ENCODE measurements around the gene ISLR.

The ISLR gene

DNA sequence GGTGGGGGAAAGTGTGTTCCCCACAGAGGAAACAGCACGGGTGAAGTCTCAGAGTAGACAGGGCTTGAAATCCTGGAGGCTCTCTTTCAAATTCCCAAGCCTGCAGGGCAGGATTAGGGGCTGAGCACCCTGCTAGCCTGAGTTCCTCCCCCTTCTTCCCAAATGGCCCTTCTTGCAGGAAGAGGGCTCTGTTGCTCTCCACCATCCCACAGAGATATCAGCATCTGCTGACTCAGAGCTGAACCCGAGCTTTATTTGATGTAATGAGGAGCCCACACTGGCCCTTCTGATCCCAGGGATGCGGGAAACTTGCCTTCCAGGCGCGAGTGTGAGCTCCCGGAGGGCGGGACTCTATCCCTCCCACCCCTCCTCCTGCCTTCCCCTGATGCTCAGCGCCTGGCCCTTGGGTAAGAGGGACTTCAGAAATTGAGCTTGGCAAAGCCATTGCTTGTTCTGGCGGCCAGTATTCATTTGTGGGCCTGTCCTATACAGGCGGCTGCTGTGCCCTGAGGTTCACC lies 30.5 kb downstream of the ISLR start:
- Histone ChIP-seq H3K4me1 (ENCODE audit: control insufficient read depth in 5 of 5, insufficient read depth in 5 of 5, low read length in 5 of 5) (peaks cover 3 to 31% (median 18%) of the 10 kb centered on the region in 5 donors), H3K36me3 (ENCODE audit: control insufficient read depth in 5 of 5, insufficient read depth in 5 of 5, low read length in 5 of 5) (no peaks in the 10 kb centered on the region), H3K4me3 (ENCODE audit: low read depth in 1 of 5, low read length in 5 of 5) (no peak overlapping the region), H3K9ac (ENCODE audit: low read length in 5 of 5) (no peak overlapping the region), H3K27me3 (ENCODE audit: control insufficient read depth in 5 of 5, insufficient read depth in 4 of 5, low read length in 5 of 5) (peaks cover 0 to 11% (median 7%) of the 10 kb centered on the region in 5 donors), H3K9me3 (ENCODE audit: control insufficient read depth in 5 of 5, low read length in 5 of 5) (no peaks in the 10 kb centered on the region), H3K27ac (ENCODE audit: low read depth, low read length) (no peak overlapping the region)

GRCh38 chr15:74205582-74205947 lies 32.1 kb downstream of the ISLR start:
- H3K36me3 ChIP-seq (ENCODE audit: control insufficient read depth in 5 of 5, insufficient read depth in 5 of 5, low read length in 5 of 5) = no peaks in the 10 kb centered on the region
- no peak overlapping the region for H3K4me3 ChIP-seq (ENCODE audit: low read depth in 1 of 5, low read length in 5 of 5)
- peaks cover 3 to 26% (median 12%) of the 10 kb centered on the region in 5 donors for H3K4me1 ChIP-seq (ENCODE audit: control insufficient read depth in 5 of 5, insufficient read depth in 5 of 5, low read length in 5 of 5)
- H3K9me3 ChIP-seq (ENCODE audit: control insufficient read depth in 5 of 5, low read length in 5 of 5) = no peaks in the 10 kb centered on the region
- H3K27me3 ChIP-seq (ENCODE audit: control insufficient read depth in 5 of 5, insufficient read depth in 4 of 5, low read length in 5 of 5) = peaks cover 0 to 11% (median 7%) of the 10 kb centered on the region in 5 donors
- H3K9ac ChIP-seq (ENCODE audit: low read length in 5 of 5) = peak overlapping the region in 1 of 5 donors; percentile 12
- no peak overlapping the region for H3K27ac ChIP-seq (ENCODE audit: low read depth, low read length)

- peaks cover 0 to 8% (median 6%) of the 10 kb centered on the region in 5 donors for H3K27me3 ChIP-seq (ENCODE audit: control insufficient read depth in 5 of 5, insufficient read depth in 4 of 5, low read length in 5 of 5)
- H3K9me3 ChIP-seq (ENCODE audit: control insufficient read depth in 5 of 5, low read length in 5 of 5) = peaks cover 0 to 3% (median 0%) of the 10 kb centered on the region in 5 donors
- H3K36me3 ChIP-seq (ENCODE audit: control insufficient read depth in 5 of 5, insufficient read depth in 5 of 5, low read length in 5 of 5) = no peaks in the 10 kb centered on the region
- H3K4me3 ChIP-seq (ENCODE audit: low read depth in 1 of 5, low read length in 5 of 5) = no peak overlapping the region
- H3K27ac ChIP-seq (ENCODE audit: low read depth, low read length) = no peak overlapping the region
- peaks cover 0 to 16% (median 3%) of the 10 kb centered on the region in 5 donors for H3K4me1 ChIP-seq (ENCODE audit: control insufficient read depth in 5 of 5, insufficient read depth in 5 of 5, low read length in 5 of 5)
- no peak overlapping the region for H3K9ac ChIP-seq (ENCODE audit: low read length in 5 of 5)
Measured at GRCh38 chr15:74206801-74207281, 33.3 kb downstream of the ISLR start.

GRCh38 chr15:74207652-74208440 lies 34.3 kb downstream of the ISLR start:
- H3K4me3 ChIP-seq (ENCODE audit: low read depth in 1 of 5, low read length in 5 of 5) = no peak overlapping the region
- peaks cover 0 to 16% (median 3%) of the 10 kb centered on the region in 5 donors for H3K4me1 ChIP-seq (ENCODE audit: control insufficient read depth in 5 of 5, insufficient read depth in 5 of 5, low read length in 5 of 5)
- H3K36me3 ChIP-seq (ENCODE audit: control insufficient read depth in 5 of 5, insufficient read depth in 5 of 5, low read length in 5 of 5) = no peaks in the 10 kb centered on the region
- H3K27ac ChIP-seq (ENCODE audit: low read depth, low read length) = no peak overlapping the region
- peaks cover 0 to 7% (median 4%) of the 10 kb centered on the region in 5 donors for H3K27me3 ChIP-seq (ENCODE audit: control insufficient read depth in 5 of 5, insufficient read depth in 4 of 5, low read length in 5 of 5)
- peaks cover 0 to 3% (median 0%) of the 10 kb centered on the region in 5 donors for H3K9me3 ChIP-seq (ENCODE audit: control insufficient read depth in 5 of 5, low read length in 5 of 5)
- no peak overlapping the region for H3K9ac ChIP-seq (ENCODE audit: low read length in 5 of 5)

- Histone ChIP-seq H3K9ac (ENCODE audit: low read length in 5 of 5) (no peak overlapping the region), H3K4me1 (ENCODE audit: control insufficient read depth in 5 of 5, insufficient read depth in 5 of 5, low read length in 5 of 5) (peaks cover 0 to 17% (median 5%) of the 10 kb centered on the region in 5 donors), H3K9me3 (ENCODE audit: control insufficient read depth in 5 of 5, low read length in 5 of 5) (peaks cover 0 to 3% (median 0%) of the 10 kb centered on the region in 5 donors), H3K27me3 (ENCODE audit: control insufficient read depth in 5 of 5, insufficient read depth in 4 of 5, low read length in 5 of 5) (peaks cover 0 to 8% (median 4%) of the 10 kb centered on the region in 5 donors), H3K36me3 (ENCODE audit: control insufficient read depth in 5 of 5, insufficient read depth in 5 of 5, low read length in 5 of 5) (no peaks in the 10 kb centered on the region), H3K27ac (ENCODE audit: low read depth, low read length) (no peak overlapping the region), H3K4me3 (ENCODE audit: low read depth in 1 of 5, low read length in 5 of 5) (no peak overlapping the region)
Measured at GRCh38 chr15:74208496-74208895, 35.0 kb downstream of the ISLR start.

GRCh38 chr15:74208901-74209559 lies 35.5 kb downstream of the ISLR start:
- Histone ChIP-seq H3K36me3 (ENCODE audit: control insufficient read depth in 5 of 5, insufficient read depth in 5 of 5, low read length in 5 of 5) (no peaks in the 10 kb centered on the region), H3K9me3 (ENCODE audit: control insufficient read depth in 5 of 5, low read length in 5 of 5) (peaks cover 0 to 3% (median 0%) of the 10 kb centered on the region in 5 donors), H3K9ac (ENCODE audit: low read length in 5 of 5) (no peak overlapping the region), H3K27me3 (ENCODE audit: control insufficient read depth in 5 of 5, insufficient read depth in 4 of 5, low read length in 5 of 5) (peaks cover 2 to 9% (median 7%) of the 10 kb centered on the region in 5 donors), H3K27ac (ENCODE audit: low read depth, low read length) (no peak overlapping the region), H3K4me1 (ENCODE audit: control insufficient read depth in 5 of 5, insufficient read depth in 5 of 5, low read length in 5 of 5) (peaks cover 0 to 22% (median 5%) of the 10 kb centered on the region in 5 donors), H3K4me3 (ENCODE audit: low read depth in 1 of 5, low read length in 5 of 5) (no peak overlapping the region)

GRCh38 chr15:74209560-74209958 lies 36.0 kb downstream of the ISLR start:
- no peak overlapping the region for H3K4me3 ChIP-seq (ENCODE audit: low read depth in 1 of 5, low read length in 5 of 5)
- no peak overlapping the region for H3K27ac ChIP-seq (ENCODE audit: low read depth, low read length)
- peaks cover 0 to 3% (median 0%) of the 10 kb centered on the region in 5 donors for H3K9me3 ChIP-seq (ENCODE audit: control insufficient read depth in 5 of 5, low read length in 5 of 5)
- peaks cover 0 to 22% (median 5%) of the 10 kb centered on the region in 5 donors for H3K4me1 ChIP-seq (ENCODE audit: control insufficient read depth in 5 of 5, insufficient read depth in 5 of 5, low read length in 5 of 5)
- no peaks in the 10 kb centered on the region for H3K36me3 ChIP-seq (ENCODE audit: control insufficient read depth in 5 of 5, insufficient read depth in 5 of 5, low read length in 5 of 5)
- peaks cover 2 to 9% (median 7%) of the 10 kb centered on the region in 5 donors for H3K27me3 ChIP-seq (ENCODE audit: control insufficient read depth in 5 of 5, insufficient read depth in 4 of 5, low read length in 5 of 5)
- H3K9ac ChIP-seq (ENCODE audit: low read length in 5 of 5) = no peak overlapping the region

GRCh38 chr15:74209997-74210671 lies 36.6 kb downstream of the ISLR start:
- Histone ChIP-seq H3K4me1 (ENCODE audit: control insufficient read depth in 5 of 5, insufficient read depth in 5 of 5, low read length in 5 of 5) (peaks cover 0 to 19% (median 2%) of the 10 kb centered on the region in 5 donors), H3K27ac (ENCODE audit: low read depth, low read length) (no peak overlapping the region), H3K4me3 (ENCODE audit: low read depth in 1 of 5, low read length in 5 of 5) (no peak overlapping the region), H3K27me3 (ENCODE audit: control insufficient read depth in 5 of 5, insufficient read depth in 4 of 5, low read length in 5 of 5) (peaks cover 2 to 14% (median 7%) of the 10 kb centered on the region in 5 donors), H3K9ac (ENCODE audit: low read length in 5 of 5) (no peak overlapping the region), H3K36me3 (ENCODE audit: control insufficient read depth in 5 of 5, insufficient read depth in 5 of 5, low read length in 5 of 5) (no peaks in the 10 kb centered on the region), H3K9me3 (ENCODE audit: control insufficient read depth in 5 of 5, low read length in 5 of 5) (peaks cover 0 to 3% (median 0%) of the 10 kb centered on the region in 5 donors)

DNA sequence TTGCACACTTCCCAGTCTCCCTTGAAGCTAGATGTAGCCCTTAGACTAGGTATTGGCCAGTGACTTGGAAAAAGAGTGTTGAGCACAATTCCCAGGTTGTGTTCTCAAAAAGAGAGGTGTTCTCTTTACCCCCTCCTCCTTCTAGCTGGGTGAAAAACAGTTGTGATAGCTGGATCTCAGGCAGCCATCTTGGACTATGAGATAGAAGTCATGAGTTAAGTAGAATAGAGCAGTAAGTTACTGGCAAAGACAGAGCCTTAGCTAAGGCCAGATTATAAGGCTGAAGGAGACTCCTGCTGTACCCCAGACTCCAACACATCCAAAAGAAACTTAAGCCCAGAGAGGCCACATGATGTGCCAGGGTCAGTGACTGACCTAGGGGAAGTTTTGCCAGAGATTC lies 37.2 kb downstream of the ISLR start:
- H3K27ac ChIP-seq (ENCODE audit: low read depth, low read length) = no peak overlapping the region
- no peak overlapping the region for H3K9ac ChIP-seq (ENCODE audit: low read length in 5 of 5)
- H3K36me3 ChIP-seq (ENCODE audit: control insufficient read depth in 5 of 5, insufficient read depth in 5 of 5, low read length in 5 of 5) = no peaks in the 10 kb centered on the region
- peaks cover 2 to 14% (median 7%) of the 10 kb centered on the region in 5 donors for H3K27me3 ChIP-seq (ENCODE audit: control insufficient read depth in 5 of 5, insufficient read depth in 4 of 5, low read length in 5 of 5)
- H3K9me3 ChIP-seq (ENCODE audit: control insufficient read depth in 5 of 5, low read length in 5 of 5) = peaks cover 0 to 3% (median 0%) of the 10 kb centered on the region in 5 donors
- H3K4me3 ChIP-seq (ENCODE audit: low read depth in 1 of 5, low read length in 5 of 5) = no peak overlapping the region
- H3K4me1 ChIP-seq (ENCODE audit: control insufficient read depth in 5 of 5, insufficient read depth in 5 of 5, low read length in 5 of 5) = peaks cover 0 to 13% (median 2%) of the 10 kb centered on the region in 5 donors
